Loucy (cell line): ENCODE results near the gene HS6ST3.

Source experiments
- H2AFZ ChIP-seq: fragments of 200-600 bp; sonication (generic); 2 replicates; pipeline ENCODE4 v1.6.0; 2016; ENCODE audit warnings: antibody characterized with exemption, mild to moderate bottlenecking, low read length, moderate library complexity
- H3F3A ChIP-seq: fragments of 200-600 bp; 2 replicates; pipeline ENCODE4 v1.6.0; 2016; ENCODE audit warnings: antibody characterized with exemption, low read depth, mild to moderate bottlenecking
- H3K27me3 ChIP-seq: fragments of 200-600 bp; sonication (generic); 2 replicates; pipeline ENCODE4 v1.6.1; 2014; ENCODE audit warnings: low read length, mild to moderate bottlenecking; ENCODE audit not compliant: insufficient read depth, poor library complexity, severe bottlenecking
- H3K36me3 ChIP-seq: fragments of 200-600 bp; sonication (generic); 2 replicates; pipeline ENCODE4 v1.6.1; 2016; ENCODE audit warnings: low read length; ENCODE audit not compliant: insufficient read depth
- H3K4me1 ChIP-seq: fragments of 200-600 bp; sonication (generic); 2 replicates; pipeline ENCODE4 v1.5.1; 2014; ENCODE audit warnings: low read length, mild to moderate bottlenecking; ENCODE audit not compliant: insufficient read depth, poor library complexity, severe bottlenecking
- H3K4me2 ChIP-seq: fragments of 200-600 bp; sonication (generic); 2 replicates; pipeline ENCODE4 v1.6.0; 2014; ENCODE audit warnings: antibody characterized with exemption, low read length, low read depth, mild to moderate bottlenecking; ENCODE audit not compliant: poor library complexity, severe bottlenecking
- H3K4me3 ChIP-seq: fragments of 200-600 bp; sonication (generic); 2 replicates; pipeline ENCODE4 v1.5.1; 2014; ENCODE audit warnings: low read length, mild to moderate bottlenecking, mixed read lengths; ENCODE audit not compliant: poor library complexity, severe bottlenecking
- H3K79me2 ChIP-seq: fragments of 200-600 bp; sonication (generic); 2 replicates; pipeline ENCODE4 v1.6.1; 2014; ENCODE audit warnings: low read length; ENCODE audit not compliant: insufficient read depth
- H3K9ac ChIP-seq: fragments of 200-600 bp; sonication (generic); 2 replicates; pipeline ENCODE4 v1.6.0; 2014; ENCODE audit warnings: mild to moderate bottlenecking, low read depth, low read length, moderate library complexity; ENCODE audit not compliant: poor library complexity, severe bottlenecking
- H3K9me2 ChIP-seq: fragments of 200-600 bp; sonication (generic); replicated peaks from 2 replicates; pipeline ENCODE4 v1.6.1; 2016; ENCODE audit warnings: low read depth, low read length, mixed read lengths
- H3K9me3 ChIP-seq: fragments of 200-600 bp; sonication (generic); 2 replicates; pipeline ENCODE4 v1.6.1; 2014; ENCODE audit warnings: mild to moderate bottlenecking, antibody characterized with exemption, low read length, low read depth; ENCODE audit not compliant: insufficient read depth
- H4K20me1 ChIP-seq: fragments of 200-600 bp; sonication (generic); 2 replicates; pipeline ENCODE4 v1.6.0; 2014; ENCODE audit warnings: antibody characterized with exemption, low read length, mild to moderate bottlenecking; ENCODE audit not compliant: insufficient read depth, poor library complexity, severe bottlenecking
- CTCF ChIP-seq: fragments of 200-600 bp; sonication (generic); conservative IDR thresholded peaks from 2 replicates; pipeline ENCODE4 v1.5.1; 2014; ENCODE audit warnings: mild to moderate bottlenecking, antibody characterized with exemption, low read length
- EZH2phosphoT487 ChIP-seq: fragments of 200-600 bp; IDR thresholded peaks from 2 replicates; pipeline ENCODE4 v1.6.1; 2018; ENCODE audit warnings: antibody characterized with exemption, mild to moderate bottlenecking, moderate library complexity, borderline replicate concordance

The HS6ST3 gene

GRCh38 chr13:96825653-96826052 lies 735.7 kb downstream of the HS6ST3 start:
- Histone ChIP-seq H3K4me3 (no peak overlapping the region), H3K27me3 (no peaks in the 10 kb centered on the region), H3F3A (no peaks in the 10 kb centered on the region), H2AFZ (no peak overlapping the region), H3K4me2 (no peak overlapping the region), H3K9me2 (no peaks in the 10 kb centered on the region), H3K79me2 (no peaks in the 10 kb centered on the region), H3K36me3 (no peaks in the 10 kb centered on the region), H3K9me3 (no peaks in the 10 kb centered on the region), H3K4me1 (no peaks in the 10 kb centered on the region), H3K9ac (no peak overlapping the region), H4K20me1 (no peaks in the 10 kb centered on the region)
- TF ChIP-seq EZH2phosphoT487 = no peak
- TF ChIP-seq CTCF = no peak

- Histone ChIP-seq H3F3A (no peaks in the 10 kb centered on the region), H3K4me3 (no peak overlapping the region), H3K27me3 (no peaks in the 10 kb centered on the region), H3K9me2 (no peaks in the 10 kb centered on the region), H3K9ac (no peak overlapping the region), H3K36me3 (no peaks in the 10 kb centered on the region), H3K9me3 (no peaks in the 10 kb centered on the region; the same call in 1 of the 2 replicates), H4K20me1 (no peaks in the 10 kb centered on the region), H3K4me1 (no peaks in the 10 kb centered on the region), H3K79me2 (no peaks in the 10 kb centered on the region), H2AFZ (no peak overlapping the region), H3K4me2 (no peak overlapping the region)
- TF ChIP-seq EZH2phosphoT487 (no peak), CTCF (no peak)
Observed at GRCh38 chr13:96834626-96835025, 744.7 kb downstream of the HS6ST3 start.

GRCh38 chr13:96835546-96835945 lies 745.6 kb downstream of the HS6ST3 start:
- Histone ChIP-seq H4K20me1 (no peaks in the 10 kb centered on the region), H3K9ac (no peak overlapping the region), H3K36me3 (no peaks in the 10 kb centered on the region)

More at GRCh38 chr13:96835546-96835945, 745.6 kb downstream of the HS6ST3 start:
- H3K4me3 ChIP-seq = no peak overlapping the region
- TF ChIP-seq EZH2phosphoT487 (no peak), CTCF (no peak)
- no peak overlapping the region for H3K4me2 ChIP-seq
- H3K79me2 ChIP-seq = no peaks in the 10 kb centered on the region
- H3K4me1 ChIP-seq = no peaks in the 10 kb centered on the region
- H2AFZ ChIP-seq = no peak overlapping the region
- no peaks in the 10 kb centered on the region for H3F3A ChIP-seq
- no peaks in the 10 kb centered on the region for H3K9me2 ChIP-seq
- no peaks in the 10 kb centered on the region; the same call in 1 of the 2 replicates for H3K9me3 ChIP-seq
- no peaks in the 10 kb centered on the region for H3K27me3 ChIP-seq
